Osteocyte (in vitro differentiated cells): ENCODE results near the gene HAUS5. TPM values are rescaled to one million over a fixed set of nuclear protein-coding genes. Genes with fewer than 3 reads are reported as not detected.
A peak's percentile ranks its signal among the peaks of the same experiment; 100 is the strongest.
"Not testable (repeated sequence)": the region's sequence is repeated elsewhere in the genome, so short reads cannot be mapped to it uniquely, and the experiment has no call there.

Experiments used
- DNase-seq: peaks from one replicate; pipeline ENCODE4 v3.0.0; 2021; ENCODE audit warnings: mixed read lengths; ENCODE audit not compliant: unreplicated experiment; ENCODE audit errors: extremely low spot score
- H3K27ac Mint-ChIP-seq: one replicate; pipeline ENCODE4 v1.8.0; 2021; ENCODE audit warnings: mild to moderate bottlenecking, mixed read lengths; ENCODE audit not compliant: unreplicated experiment
- H3K27me3 Mint-ChIP-seq: one replicate; pipeline ENCODE4 v1.8.0; 2021; ENCODE audit warnings: mixed read lengths; ENCODE audit not compliant: unreplicated experiment
- H3K36me3 Mint-ChIP-seq: one replicate; pipeline ENCODE4 v1.8.0; 2021; ENCODE audit warnings: mixed read lengths; ENCODE audit not compliant: unreplicated experiment
- H3K4me1 Mint-ChIP-seq: one replicate; pipeline ENCODE4 v1.8.0; 2021; ENCODE audit warnings: mixed read lengths; ENCODE audit not compliant: unreplicated experiment
- H3K4me3 Mint-ChIP-seq: one replicate; pipeline ENCODE4 v1.8.0; 2021; ENCODE audit warnings: mild to moderate bottlenecking, moderate library complexity, mixed read lengths; ENCODE audit not compliant: unreplicated experiment
- H3K9me3 Mint-ChIP-seq: one replicate; pipeline ENCODE4 v1.8.0; 2021; ENCODE audit warnings: mixed read lengths; ENCODE audit not compliant: unreplicated experiment
- CTCF ChIP-seq: fragments of 200-600 bp; sonication (generic); IDR thresholded peaks from 2 replicates; pipeline ENCODE4 v1.5.0; 2021; ENCODE audit warnings: antibody characterized with exemption, mild to moderate bottlenecking, moderate library complexity
- total RNA-seq: library from RNA; stranded (reverse); gene quantifications from 2 replicates; pipeline ENCODE4 v1.2.1, GENCODE V29; 2021

Gene HAUS5
- total RNA-seq, 1 donor from 2014 or later: 15.0 TPM

- Mint-ChIP-seq H3K9me3 (peaks cover 4% of the 10 kb centered on the region), H3K4me1 (peaks cover 3% of the 10 kb centered on the region), H3K27ac (no peak overlapping the region), H3K4me3 (no peak overlapping the region), H3K36me3 (no peaks in the 10 kb centered on the region), H3K27me3 (peaks cover 20% of the 10 kb centered on the region)
- TF ChIP-seq CTCF: no peak
- DNase-seq: no peak
These were observed 29.8 kb upstream of the HAUS5 start for GRCh38 chr19:35582760-35583159.

GRCh38 chr19:35585848-35586247 is 26.7 kb upstream of the HAUS5 start, which contains the start of gene PMIS2:
TSS of gene PMIS2 (plus strand) at chr19:35586173. CDS start at chr19:35586260, 87 bp downstream.
- Mint-ChIP-seq H3K27me3 (peaks cover 24% of the 10 kb centered on the region), H3K4me3 (no peak within 1 kb of the TSS), H3K9me3 (peaks cover 4% of the 10 kb centered on the region), H3K27ac (no peak within 1 kb of the TSS), H3K4me1 (peaks cover 3% of the 10 kb centered on the region), H3K36me3 (no peaks in the 10 kb centered on the region)
- TF ChIP-seq CTCF: no peak
- no peak for DNase-seq

- no peaks in the 10 kb centered on the region for H3K9me3 Mint-ChIP-seq
- H3K36me3 Mint-ChIP-seq: no peaks in the 10 kb centered on the region
- no peak for DNase-seq
- peaks cover 3% of the 10 kb centered on the region for H3K4me1 Mint-ChIP-seq
- H3K4me3 Mint-ChIP-seq: no peak overlapping the region
- H3K27me3 Mint-ChIP-seq: peaks cover 24% of the 10 kb centered on the region
- H3K27ac Mint-ChIP-seq: no peak overlapping the region
- TF ChIP-seq CTCF: no peak
These were observed 25.2 kb upstream of the HAUS5 start for GRCh38 chr19:35587321-35587720.

GRCh38 chr19:35590875-35591274 is 21.7 kb upstream of the HAUS5 start:
- H3K27ac Mint-ChIP-seq: no peak overlapping the region
- no peak overlapping the region for H3K4me3 Mint-ChIP-seq
- peaks cover 3% of the 10 kb centered on the region for H3K4me1 Mint-ChIP-seq
- peaks cover 13% of the 10 kb centered on the region for H3K27me3 Mint-ChIP-seq
- no peaks in the 10 kb centered on the region for H3K36me3 Mint-ChIP-seq
- no peaks in the 10 kb centered on the region for H3K9me3 Mint-ChIP-seq
- DNase-seq: no peak
- TF ChIP-seq CTCF: no peak

- Mint-ChIP-seq H3K27me3 (peaks cover 10% of the 10 kb centered on the region), H3K9me3 (no peaks in the 10 kb centered on the region), H3K27ac (no peak overlapping the region), H3K36me3 (no peaks in the 10 kb centered on the region), H3K4me1 (peaks cover 3% of the 10 kb centered on the region), H3K4me3 (no peak overlapping the region)
- peak; percentile 50 for TF ChIP-seq CTCF
- no peak for DNase-seq
These were observed 20.3 kb upstream of the HAUS5 start for GRCh38 chr19:35592226-35592625.

GRCh38 chr19:35595026-35595425 is 17.5 kb upstream of the HAUS5 start:
- H3K36me3 Mint-ChIP-seq, H3K9me3 Mint-ChIP-seq, H3K4me3 Mint-ChIP-seq, H3K27ac Mint-ChIP-seq, H3K27me3 Mint-ChIP-seq, DNase-seq, H3K4me1 Mint-ChIP-seq: not testable (repeated sequence)
